Stimulated activated CD8-positive, alpha-beta memory T cell treated with anti-CD3 and anti-CD28 coated beads, Interleukin-15, amount 100 ng/mL, for 4 hours (primary cell): Measurements from ENCODE around the gene CDC73.
"Not testable (repeated sequence)": the region's sequence is repeated elsewhere in the genome, so short reads cannot be mapped to it uniquely, and the experiment has no call there.

ENCODE experiments used
- DNase-seq, 2 donors: peaks; one replicate each; pipeline ENCODE4 v3.0.0-alpha.2; 2020; ENCODE audit warnings: low read depth in 2 of 2

CDC73 gene

GRCh38 chr1:193285641-193286040, 163.8 kb downstream of the CDC73 start:
- no peak for DNase-seq

DNA sequence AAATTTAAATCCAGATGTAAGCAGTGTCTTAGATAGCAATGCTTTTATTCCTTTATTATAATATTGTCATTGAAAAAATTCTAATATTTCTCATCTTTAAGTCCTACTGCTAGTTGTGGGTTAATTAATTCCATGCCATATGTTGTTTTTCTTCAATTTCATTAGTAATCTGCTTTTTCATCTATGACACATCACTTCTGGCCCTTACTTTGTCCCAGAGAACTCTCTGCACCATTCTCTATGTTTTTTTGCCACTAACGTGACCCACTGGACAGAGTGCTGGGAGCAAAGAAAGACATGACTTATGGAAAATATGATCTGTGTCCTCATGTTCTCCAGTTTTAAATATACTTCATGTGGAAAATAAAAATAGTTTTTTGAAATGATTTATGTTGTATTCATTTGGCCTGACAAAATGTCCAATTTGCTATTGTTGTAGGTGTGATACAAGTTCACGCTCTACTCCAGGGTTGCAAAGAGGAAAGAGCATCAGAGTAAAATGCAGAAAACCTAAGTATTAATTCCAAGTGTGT, 166.8 kb downstream of the CDC73 start:
- not testable (repeated sequence) for DNase-seq

DNA sequence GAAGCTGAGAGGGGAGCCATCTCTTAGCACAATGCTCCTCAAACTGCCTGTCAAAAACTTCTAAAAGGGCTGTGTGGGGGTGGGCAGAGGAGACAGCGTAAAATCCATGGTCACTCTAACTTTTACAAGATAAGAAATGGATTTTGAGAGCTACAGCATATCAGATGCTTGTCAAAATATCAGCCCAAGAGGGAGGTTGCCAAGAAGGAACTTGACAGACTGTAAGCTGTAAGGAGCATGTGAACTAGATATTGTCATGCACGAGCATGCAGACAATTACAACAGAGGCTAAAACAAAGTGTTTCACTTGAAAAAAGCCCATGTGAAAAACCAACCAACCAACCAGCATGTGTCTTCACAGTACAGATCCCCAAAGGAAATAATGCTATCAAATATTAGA, 171.9 kb downstream of the CDC73 start:
- DNase-seq = no peak

DNA sequence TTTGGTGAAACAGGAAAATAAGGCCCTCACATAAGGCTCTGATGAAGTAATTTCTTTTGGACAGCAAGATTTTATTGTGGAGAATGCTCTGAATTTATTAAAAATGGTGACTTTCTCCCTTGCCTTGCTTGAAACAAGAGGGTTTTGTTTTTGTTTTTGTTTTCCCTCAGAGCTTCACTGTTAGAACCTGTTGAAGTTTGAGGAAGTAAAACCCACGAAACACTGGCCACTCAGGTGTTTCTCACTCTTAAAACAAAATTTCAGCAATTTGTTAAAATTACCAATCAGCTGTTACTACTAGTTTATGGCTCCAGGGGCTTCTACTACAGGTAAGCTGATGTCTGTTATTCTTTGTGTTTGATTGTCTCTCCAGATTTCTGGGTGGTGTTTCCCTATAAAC, 177.2 kb downstream of the CDC73 start:
- DNase-seq = no peak

- no peak for DNase-seq
These were observed 179.9 kb downstream of the CDC73 start for GRCh38 chr1:193301746-193302145.

DNA sequence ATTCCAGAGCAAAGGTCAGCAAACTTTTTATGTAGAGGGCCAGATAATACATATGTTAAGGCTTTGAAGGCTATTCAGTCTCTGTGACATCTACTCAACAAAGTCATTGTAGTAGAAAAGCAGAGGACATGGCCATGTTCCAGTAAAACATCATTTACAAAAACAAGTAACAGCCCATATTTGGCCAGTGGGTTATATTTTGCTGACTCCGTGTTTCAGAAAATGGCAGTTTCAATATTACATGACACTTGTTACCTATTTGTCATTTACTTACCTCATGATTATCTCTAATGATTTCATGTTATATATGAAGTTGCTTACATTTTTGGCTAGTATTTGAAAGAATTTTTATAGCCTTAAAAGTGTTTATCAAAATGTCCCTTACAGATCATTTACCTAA, 182.0 kb downstream of the CDC73 start:
- DNase-seq = no peak
